Sigmoid colon (tissue), 7 donors: ENCODE data around the gene TMEM231. TPM values are rescaled to one million over a fixed set of nuclear protein-coding genes. Genes with fewer than 3 reads are reported as not detected.

ENCODE experiments used
- DNase-seq: peaks from one replicate; pipeline ENCODE4 v3.0.0-alpha.2; 2019
- H3K27ac ChIP-seq, 4 donors: fragments of 200-600 bp; sonication (generic); one replicate each; pipeline ENCODE4 v1.5.1; 2016 to 2019; ENCODE audit warnings: mild to moderate bottlenecking in 1 of 4
- H3K27me3 ChIP-seq, 3 donors: fragments of 200-600 bp; sonication (generic); one replicate each; pipeline ENCODE4 v1.5.1; 2019; ENCODE audit warnings: mild to moderate bottlenecking in 1 of 3
- H3K36me3 ChIP-seq, 4 donors: fragments of 200-600 bp; sonication (generic); one replicate each; pipeline ENCODE4 v1.5.1; 2016 to 2019
- H3K4me1 ChIP-seq, 4 donors: fragments of 200-600 bp; sonication (generic); one replicate each; pipeline ENCODE4 v1.5.1; 2017 to 2019
- H3K4me3 ChIP-seq, 4 donors: fragments of 200-600 bp; sonication (generic); one replicate each; pipeline ENCODE4 v1.5.1; 2017 to 2019; ENCODE audit warnings: mild to moderate bottlenecking in 2 of 4, moderate library complexity in 1 of 4
- H3K9me3 ChIP-seq, 4 donors: fragments of 200-600 bp in 3 of 4; sonication (generic) in 3 of 4; one replicate each; pipeline versions ENCODE4 v1.5.1 to v1.6.1; 2013 to 2019
- EP300 ChIP-seq, 4 donors: sonication (generic); formaldehyde crosslinking; IDR thresholded peaks; one replicate each; pipeline ENCODE4 v1.6.1; 2017; ENCODE audit warnings: antibody characterized with exemption in 4 of 4
- POLR2A ChIP-seq, 2 donors: fragments of 450-650 bp; IDR thresholded peaks; one replicate each; pipeline ENCODE4 v1.6.1; 2016; ENCODE audit warnings: antibody characterized with exemption in 2 of 2, mild to moderate bottlenecking in 2 of 2, moderate library complexity in 2 of 2
- POLR2AphosphoS5 ChIP-seq, 4 donors: sonication (generic); formaldehyde crosslinking; IDR thresholded peaks; one replicate each; pipeline ENCODE4 v1.6.1; 2017; ENCODE audit warnings: antibody characterized with exemption in 4 of 4
- WGBS, 2 donors: extraction: QIAGEN DNeasy Blood & Tissue Kit; methylation state at CpG; one replicate each; pipeline ENCODE4 v1.1.7; 2013; 5-methylcytosine and 5-hydroxymethylcytosine counted together
- intact Hi-C: fragments of 100-400 bp; cut with DNase I; formaldehyde crosslinking; loops from one replicate; pipeline ENCODE4 v1.15.1; 2023
- polyA plus RNA-seq, 3 donors: library from polyadenylated mRNA; stranded (reverse); fragments of 200-250 nt; gene quantifications; one replicate each; pipeline ENCODE4 v1.2.3, GENCODE V29; 2013
- total RNA-seq, 4 donors: library from RNA; depleted of rRNA; stranded (reverse); fragments of >200 nt; gene quantifications; one replicate each; pipeline ENCODE4 v1.1.0, GENCODE V29; 2016
- TF ChIP-seq, protein P1 (sequence below), 4 experiments: fragments of 450-650 bp in 3 of 4; fragments of 200-600 bp in 1 of 4; IDR thresholded peaks; one replicate each; pipeline ENCODE4 v1.5.1; 2016 to 2019; ENCODE audit warnings: antibody characterized with exemption in 4 of 4, mild to moderate bottlenecking in 3 of 4, moderate library complexity in 2 of 4
- donor health status: healthy with polysubstance abuse.
- donor health status: Bipolar disorder and iron deficiency.
- donor health status: healthy.

TMEM231 gene
- total and polyA plus RNA-seq, 7 donors: 1.2 to 8.8 (median 4.3) TPM

DNA sequence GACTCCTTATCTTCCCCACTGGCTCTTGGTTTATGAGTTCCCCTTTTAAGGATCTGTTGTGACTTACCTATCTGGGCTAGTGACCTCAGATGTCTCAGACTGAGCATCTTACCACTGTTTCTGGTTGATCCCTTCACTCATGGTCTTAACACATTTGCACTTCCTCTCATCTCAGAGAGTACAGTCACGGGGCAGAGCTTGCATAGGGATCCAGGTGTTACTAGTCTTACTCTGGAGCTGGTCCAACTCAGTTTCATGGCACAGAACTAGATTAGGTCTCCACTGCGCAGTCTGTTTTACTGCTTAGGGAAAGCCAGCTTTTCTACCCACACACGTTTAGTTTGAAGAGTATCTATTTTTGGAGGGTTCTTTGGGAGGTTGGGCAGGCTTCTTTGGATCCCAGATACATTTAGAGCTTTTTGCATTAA, 20.3 kb upstream of the TMEM231 start:
- H3K36me3 ChIP-seq: peaks cover 5 to 90% (median 56%) of the 10 kb centered on the region in 4 donors
- H3K27ac ChIP-seq: no peak overlapping the region
- TF ChIP-seq POLR2AphosphoS5 (IDR thresholded peaks at IDR 0.05): no peak
- no peak for TF ChIP-seq POLR2A (IDR thresholded peaks at IDR 0.05)
- TF ChIP-seq, protein P1, sequence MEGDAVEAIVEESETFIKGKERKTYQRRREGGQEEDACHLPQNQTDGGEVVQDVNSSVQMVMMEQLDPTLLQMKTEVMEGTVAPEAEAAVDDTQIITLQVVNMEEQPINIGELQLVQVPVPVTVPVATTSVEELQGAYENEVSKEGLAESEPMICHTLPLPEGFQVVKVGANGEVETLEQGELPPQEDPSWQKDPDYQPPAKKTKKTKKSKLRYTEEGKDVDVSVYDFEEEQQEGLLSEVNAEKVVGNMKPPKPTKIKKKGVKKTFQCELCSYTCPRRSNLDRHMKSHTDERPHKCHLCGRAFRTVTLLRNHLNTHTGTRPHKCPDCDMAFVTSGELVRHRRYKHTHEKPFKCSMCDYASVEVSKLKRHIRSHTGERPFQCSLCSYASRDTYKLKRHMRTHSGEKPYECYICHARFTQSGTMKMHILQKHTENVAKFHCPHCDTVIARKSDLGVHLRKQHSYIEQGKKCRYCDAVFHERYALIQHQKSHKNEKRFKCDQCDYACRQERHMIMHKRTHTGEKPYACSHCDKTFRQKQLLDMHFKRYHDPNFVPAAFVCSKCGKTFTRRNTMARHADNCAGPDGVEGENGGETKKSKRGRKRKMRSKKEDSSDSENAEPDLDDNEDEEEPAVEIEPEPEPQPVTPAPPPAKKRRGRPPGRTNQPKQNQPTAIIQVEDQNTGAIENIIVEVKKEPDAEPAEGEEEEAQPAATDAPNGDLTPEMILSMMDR (IDR thresholded peaks at IDR 0.05): no peak
- TF ChIP-seq EP300 (IDR thresholded peaks at IDR 0.05): no peak
- intact Hi-C loops: no loop called here
- no peaks in the 10 kb centered on the region for H3K9me3 ChIP-seq
- no peak overlapping the region for H3K4me3 ChIP-seq
- no peak for DNase-seq
- 48 to 75% methylated on average over 3 of the region's 3 CpGs for WGBS, 2 donors
- H3K4me1 ChIP-seq: peaks cover 0 to 32% (median 18%) of the 10 kb centered on the region in 4 donors
- H3K27me3 ChIP-seq: no peaks in the 10 kb centered on the region

DNA sequence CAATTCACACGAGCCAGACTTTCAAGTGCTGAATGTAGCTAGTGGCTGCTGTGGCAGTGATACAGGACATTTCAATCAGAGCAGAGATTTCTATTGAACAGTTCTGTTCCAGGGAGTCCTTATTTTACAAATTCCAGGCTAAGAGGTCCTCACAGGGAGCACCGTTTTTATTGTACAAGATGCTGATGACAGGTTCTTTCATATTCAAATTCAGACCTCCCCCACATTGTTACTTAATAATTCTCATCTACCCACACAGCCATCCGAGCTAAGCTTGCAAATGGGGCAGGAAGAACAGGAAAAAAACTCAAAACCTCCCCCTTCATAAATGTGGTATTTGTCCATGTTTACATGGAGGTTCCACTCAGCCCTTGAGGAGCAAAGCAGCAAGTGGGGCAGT, 19.9 kb upstream of the TMEM231 start:
- no peak for DNase-seq
- TF ChIP-seq POLR2AphosphoS5 (IDR thresholded peaks at IDR 0.05) (no peak), POLR2A (IDR thresholded peaks at IDR 0.05) (no peak)
- TF ChIP-seq, protein P1 (IDR thresholded peaks at IDR 0.05): no peak
- Histone ChIP-seq H3K27ac (no peak overlapping the region), H3K9me3 (no peaks in the 10 kb centered on the region), H3K4me1 (peaks cover 0 to 36% (median 20%) of the 10 kb centered on the region in 4 donors), H3K27me3 (no peaks in the 10 kb centered on the region), H3K4me3 (no peak overlapping the region), H3K36me3 (peaks cover 5 to 94% (median 58%) of the 10 kb centered on the region in 4 donors)
- intact Hi-C loops: no loop called here
- 69 to 71% methylated on average over 3 of the region's 3 CpGs for WGBS, 2 donors

DNA sequence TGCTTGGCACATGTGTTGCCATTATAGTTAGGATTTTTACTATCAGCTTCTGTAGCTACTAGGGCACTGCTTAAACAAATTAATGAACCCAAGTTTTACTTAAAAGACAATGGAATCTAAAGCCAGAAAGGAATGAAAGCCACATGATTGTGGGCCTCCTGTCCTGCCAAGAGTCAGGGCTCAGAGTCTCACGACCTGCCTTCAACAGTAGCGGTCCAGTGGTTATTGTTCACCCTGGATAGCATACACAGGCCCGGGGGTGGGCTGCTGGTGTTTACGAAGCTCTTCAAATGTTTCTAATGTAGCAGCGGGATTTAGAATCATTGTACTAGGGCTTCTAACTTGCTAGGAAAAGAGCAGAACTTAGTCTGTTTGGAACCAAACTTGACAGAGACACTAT, 17.9 kb upstream of the TMEM231 start:
- H3K4me3 ChIP-seq: no peak overlapping the region
- H3K4me1 ChIP-seq: peaks cover 0 to 56% (median 31%) of the 10 kb centered on the region in 4 donors
- intact Hi-C loops: no loop called here
- peaks cover 10 to 100% (median 68%) of the 10 kb centered on the region in 4 donors for H3K36me3 ChIP-seq
- DNase-seq: peak; percentile 48
- no peaks in the 10 kb centered on the region for H3K9me3 ChIP-seq
- WGBS, 2 donors: 90 to 92% methylated on average over 5 of the region's 5 CpGs
- no peak overlapping the region for H3K27ac ChIP-seq
- TF ChIP-seq, protein P1 (IDR thresholded peaks at IDR 0.05): no peak
- no peak for TF ChIP-seq EP300 (IDR thresholded peaks at IDR 0.05)
- TF ChIP-seq POLR2A (IDR thresholded peaks at IDR 0.05): no peak
- TF ChIP-seq POLR2AphosphoS5 (IDR thresholded peaks at IDR 0.05): no peak
- H3K27me3 ChIP-seq: no peaks in the 10 kb centered on the region

DNA sequence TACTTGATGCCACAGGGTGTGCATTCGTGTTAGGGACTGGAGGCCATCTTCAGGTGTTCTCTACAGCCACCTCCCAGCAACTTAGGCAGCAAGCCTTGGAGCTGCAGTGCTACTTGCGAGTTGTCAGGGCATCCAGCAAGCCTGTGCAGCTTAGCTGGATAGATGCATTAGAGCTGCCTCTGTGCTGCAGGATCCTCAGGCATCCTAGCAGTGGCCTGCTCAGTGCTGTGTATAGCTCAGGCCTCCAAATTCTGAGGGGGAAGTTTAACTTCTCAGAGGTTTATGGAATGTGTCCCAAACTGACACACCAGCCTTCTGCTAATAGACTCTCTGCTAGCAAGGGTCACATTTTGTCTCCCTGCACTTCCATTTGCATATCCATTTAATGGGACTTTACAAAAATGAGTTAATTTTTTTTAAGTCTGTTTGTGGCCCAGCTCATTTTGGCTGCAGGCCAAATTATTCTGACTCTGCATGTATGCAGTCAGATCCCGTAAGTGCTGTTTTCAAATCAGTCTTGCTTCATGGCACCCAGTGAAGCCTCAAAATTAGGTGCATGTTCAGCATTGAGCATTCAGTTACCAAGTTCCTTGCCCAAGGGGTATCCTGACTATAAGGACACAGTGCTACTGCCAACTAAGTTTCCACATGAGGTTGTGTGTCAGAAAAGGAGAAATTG, 17.0 kb upstream of the TMEM231 start:
- DNase-seq: peak; percentile 57
- Histone ChIP-seq H3K4me1 (peaks cover 0 to 66% (median 37%) of the 10 kb centered on the region in 4 donors), H3K27ac (no peak overlapping the region), H3K9me3 (no peaks in the 10 kb centered on the region), H3K4me3 (no peak overlapping the region), H3K27me3 (no peaks in the 10 kb centered on the region), H3K36me3 (peaks cover 7 to 100% (median 71%) of the 10 kb centered on the region in 4 donors)
- WGBS, 2 donors: 84 to 85% methylated on average over 3 of the region's 3 CpGs
- TF ChIP-seq, protein P1 (IDR thresholded peaks at IDR 0.05): no peak
- TF ChIP-seq POLR2AphosphoS5 (IDR thresholded peaks at IDR 0.05) (no peak), EP300 (IDR thresholded peaks at IDR 0.05) (no peak), POLR2A (IDR thresholded peaks at IDR 0.05) (no peak)
- intact Hi-C loops: no loop called here
